Camera-type eye (tissue), 1 donor: Measurements from ENCODE around the gene NRBF2. TPM values are rescaled to one million over a fixed set of nuclear protein-coding genes. Genes with fewer than 3 reads are reported as not detected.

Experiments used
- total RNA-seq: library from RNA; depleted of rRNA; stranded (reverse); fragments of >200 nt; gene quantifications from one replicate; pipeline ENCODE4 v1.2.3, GENCODE V29; 2014

NRBF2 gene
- 17.8 TPM for total RNA-seq

GRCh38 chr10:63133056-63133820, at the start of gene NRBF2:
NRBF2 (plus strand) TSS chr10:63133328; CDS start chr10:63133471, 143 bp downstream.

